Camera-type eye (tissue), 1 donor: ENCODE data around the gene ZDBF2. TPM values are rescaled to one million over a fixed set of nuclear protein-coding genes. Genes with fewer than 3 reads are reported as not detected.

Source experiments
- total RNA-seq: library from RNA; depleted of rRNA; stranded (reverse); fragments of >200 nt; gene quantifications from one replicate; pipeline ENCODE4 v1.2.3, GENCODE V29; 2014

The ZDBF2 gene
- total RNA-seq, result 40.8 TPM

GRCh38 chr2:206274434-206275311 is at the start of gene ZDBF2:
Gene ZDBF2, plus strand, starts transcription at chr2:206274663. Its CDS starts 7,187 bp downstream, at chr2:206281850.

Other genes starting within 250 kb of the ZDBF2 start
- gene INO80D, start 188.5 kb upstream of the ZDBF2 start, total RNA-seq, result 37.1 TPM
- 167 TPM for gene NDUFS1, start 115.2 kb upstream of the ZDBF2 start, total RNA-seq
- 166 TPM for gene EEF1B2, start 114.8 kb upstream of the ZDBF2 start, total RNA-seq
- 9.5 TPM for gene ADAM23, start 168.9 kb downstream of the ZDBF2 start, total RNA-seq